ENCODE measurements around the gene USH2A. TPM values are rescaled to one million over a fixed set of nuclear protein-coding genes. Genes with fewer than 3 reads are reported as not detected.

Gene USH2A
- total RNA-seq, 2 donors from 2014 or later = 0.62 to 3.1 TPM

DNA sequence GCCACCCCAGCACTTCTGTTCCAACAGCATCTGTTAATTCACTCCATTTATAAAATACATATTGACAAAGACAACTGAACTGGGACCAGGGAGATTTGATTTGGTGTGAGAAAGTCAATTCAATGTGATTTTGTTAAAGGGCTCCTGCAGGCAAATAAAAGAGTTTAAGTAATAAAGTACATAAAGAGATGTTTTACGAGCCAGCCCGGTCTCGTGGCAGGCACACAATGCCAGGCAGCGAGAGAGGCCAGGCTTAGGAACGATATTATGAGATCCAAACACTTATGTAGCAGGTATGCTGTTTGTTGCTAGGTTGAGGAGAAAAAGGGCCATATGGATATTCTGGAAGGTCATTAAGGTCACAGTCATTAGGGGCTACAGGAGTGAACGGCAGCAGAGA, 629.1 kb downstream of the USH2A start:
- no peaks in the 10 kb centered on the region for H3K27me3 Mint-ChIP-seq (ENCODE audit: insufficient read depth)
- no peaks in the 10 kb centered on the region for H3K9me3 Mint-ChIP-seq
- Histone ChIP-seq H3K27me3 (ENCODE audit: control insufficient read depth, insufficient read depth, low read length, poor library complexity, severe bottlenecking) (no peaks in the 10 kb centered on the region), H3K9ac (ENCODE audit: extremely low read depth, low read length, poor library complexity, severe bottlenecking) (no peak overlapping the region), H3K4me3 (ENCODE audit: low read length) (no peak overlapping the region), H3K27ac (ENCODE audit: low read depth, low read length) (no peak overlapping the region), H3K4me1 (ENCODE audit: control insufficient read depth, insufficient read depth, low read length) (no peaks in the 10 kb centered on the region), H3K9me3 (ENCODE audit: control insufficient read depth, low read length) (no peaks in the 10 kb centered on the region), H3K36me3 (ENCODE audit: control insufficient read depth, insufficient read depth, low read length) (no peaks in the 10 kb centered on the region)
- no peaks in the 10 kb centered on the region for H3K4me1 Mint-ChIP-seq
- no peaks in the 10 kb centered on the region for H3K36me3 Mint-ChIP-seq (ENCODE audit: low read depth)
- TF ChIP-seq, protein P1, sequence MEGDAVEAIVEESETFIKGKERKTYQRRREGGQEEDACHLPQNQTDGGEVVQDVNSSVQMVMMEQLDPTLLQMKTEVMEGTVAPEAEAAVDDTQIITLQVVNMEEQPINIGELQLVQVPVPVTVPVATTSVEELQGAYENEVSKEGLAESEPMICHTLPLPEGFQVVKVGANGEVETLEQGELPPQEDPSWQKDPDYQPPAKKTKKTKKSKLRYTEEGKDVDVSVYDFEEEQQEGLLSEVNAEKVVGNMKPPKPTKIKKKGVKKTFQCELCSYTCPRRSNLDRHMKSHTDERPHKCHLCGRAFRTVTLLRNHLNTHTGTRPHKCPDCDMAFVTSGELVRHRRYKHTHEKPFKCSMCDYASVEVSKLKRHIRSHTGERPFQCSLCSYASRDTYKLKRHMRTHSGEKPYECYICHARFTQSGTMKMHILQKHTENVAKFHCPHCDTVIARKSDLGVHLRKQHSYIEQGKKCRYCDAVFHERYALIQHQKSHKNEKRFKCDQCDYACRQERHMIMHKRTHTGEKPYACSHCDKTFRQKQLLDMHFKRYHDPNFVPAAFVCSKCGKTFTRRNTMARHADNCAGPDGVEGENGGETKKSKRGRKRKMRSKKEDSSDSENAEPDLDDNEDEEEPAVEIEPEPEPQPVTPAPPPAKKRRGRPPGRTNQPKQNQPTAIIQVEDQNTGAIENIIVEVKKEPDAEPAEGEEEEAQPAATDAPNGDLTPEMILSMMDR (conservative IDR thresholded peaks at IDR 0.05) = no peak
- H3K27ac Mint-ChIP-seq = no peak overlapping the region
- 96% methylated on average over 6 of the region's 6 CpGs for WGBS, 2 experiments (ENCODE audit: insufficient coverage in 1 of 2, insufficient read length in 1 of 2)
- no peak for DNase-seq
- no peak overlapping the region for H3K4me3 Mint-ChIP-seq

DNA sequence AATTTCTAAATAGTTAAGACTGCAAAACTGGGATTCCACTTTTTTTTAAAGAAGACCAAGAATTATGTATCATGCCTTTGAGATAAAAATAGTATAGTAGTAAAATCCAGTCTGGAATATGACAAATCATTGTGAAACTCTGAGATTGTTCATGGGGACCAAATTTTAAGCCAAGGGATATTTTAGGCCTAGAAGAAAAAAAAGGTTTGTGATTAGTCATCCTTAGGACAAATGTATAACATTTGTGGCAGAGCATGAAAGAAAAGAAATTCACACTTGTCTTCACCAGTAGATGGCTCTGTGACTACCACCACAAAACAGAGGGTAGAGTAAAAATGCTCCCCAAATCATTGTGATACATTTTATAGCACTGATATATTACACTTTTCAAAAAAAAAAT, 630.1 kb downstream of the USH2A start:
- Mint-ChIP-seq H3K27ac (no peak overlapping the region), H3K4me1 (no peaks in the 10 kb centered on the region), H3K4me3 (no peak overlapping the region), H3K9me3 (no peaks in the 10 kb centered on the region), H3K36me3 (ENCODE audit: low read depth) (no peaks in the 10 kb centered on the region), H3K27me3 (ENCODE audit: insufficient read depth) (no peaks in the 10 kb centered on the region)
- Histone ChIP-seq H3K9ac (ENCODE audit: extremely low read depth, low read length, poor library complexity, severe bottlenecking) (no peak overlapping the region), H3K4me3 (ENCODE audit: low read length) (no peak overlapping the region), H3K4me1 (ENCODE audit: control insufficient read depth, insufficient read depth, low read length) (no peaks in the 10 kb centered on the region), H3K9me3 (ENCODE audit: control insufficient read depth, low read length) (no peaks in the 10 kb centered on the region), H3K27me3 (ENCODE audit: control insufficient read depth, insufficient read depth, low read length, poor library complexity, severe bottlenecking) (no peaks in the 10 kb centered on the region), H3K36me3 (ENCODE audit: control insufficient read depth, insufficient read depth, low read length) (no peaks in the 10 kb centered on the region), H3K27ac (ENCODE audit: low read depth, low read length) (no peak overlapping the region)
- TF ChIP-seq, protein P1 (conservative IDR thresholded peaks at IDR 0.05) = peak; percentile 70
- no peak for DNase-seq

DNA sequence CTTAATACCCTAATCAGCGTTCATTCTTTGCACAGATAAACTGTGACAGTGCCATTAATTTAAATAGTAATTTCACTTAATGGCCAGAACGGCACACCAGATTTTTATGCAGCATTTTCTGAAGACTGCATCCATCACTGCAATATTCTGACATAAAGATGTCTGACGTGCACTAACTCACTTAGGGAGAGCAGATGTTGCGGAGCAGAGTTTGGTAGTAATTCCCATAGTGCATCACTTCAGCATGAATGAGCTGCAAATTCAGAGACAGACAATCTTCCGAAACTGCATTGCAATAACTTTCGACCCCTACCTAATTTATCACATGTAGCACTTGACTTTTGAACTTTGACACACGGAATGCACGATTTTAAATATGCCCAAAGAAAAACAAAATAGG, 630.8 kb downstream of the USH2A start:
- H3K4me3 Mint-ChIP-seq = no peak overlapping the region

More for the DNA sequence above, 630.8 kb downstream of the USH2A start:
- no peaks in the 10 kb centered on the region for H3K36me3 ChIP-seq (ENCODE audit: control insufficient read depth, insufficient read depth, low read length)
- Mint-ChIP-seq H3K36me3 (ENCODE audit: low read depth) (no peaks in the 10 kb centered on the region), H3K27me3 (ENCODE audit: insufficient read depth) (no peaks in the 10 kb centered on the region), H3K9me3 (no peaks in the 10 kb centered on the region), H3K4me1 (no peaks in the 10 kb centered on the region), H3K27ac (no peak overlapping the region)
- no peak overlapping the region for H3K9ac ChIP-seq (ENCODE audit: extremely low read depth, low read length, poor library complexity, severe bottlenecking)
- H3K27me3 ChIP-seq (ENCODE audit: control insufficient read depth, insufficient read depth, low read length, poor library complexity, severe bottlenecking) = no peaks in the 10 kb centered on the region
- no peak overlapping the region for H3K27ac ChIP-seq (ENCODE audit: low read depth, low read length)
- 88 to 92% methylated on average over 7 to 8 of the region's 8 CpGs for WGBS, 2 experiments (ENCODE audit: insufficient coverage in 1 of 2, insufficient read length in 1 of 2)
- no peaks in the 10 kb centered on the region for H3K4me1 ChIP-seq (ENCODE audit: control insufficient read depth, insufficient read depth, low read length)
- H3K4me3 ChIP-seq (ENCODE audit: low read length) = no peak overlapping the region
- H3K9me3 ChIP-seq (ENCODE audit: control insufficient read depth, low read length) = no peaks in the 10 kb centered on the region
- TF ChIP-seq, protein P1 (conservative IDR thresholded peaks at IDR 0.05) = no peak
- DNase-seq = no peak

Data from endodermal cell (in vitro differentiated cells).